Left ventricle myocardium inferior (tissue), 1 donor: ENCODE results near the gene S1PR4. TPM values are rescaled to one million over a fixed set of nuclear protein-coding genes. Genes with fewer than 3 reads are reported as not detected.
"Not testable (repeated sequence)": the region's sequence is repeated elsewhere in the genome, so short reads cannot be mapped to it uniquely, and the experiment has no call there.

Source experiments
- DNase-seq: peaks from one replicate; pipeline ENCODE4 v3.0.0-alpha.2; 2020
- H3K27ac ChIP-seq: fragments of 200-600 bp; replicated peaks from 2 replicates; pipeline ENCODE4 v1.8.0; 2021
- H3K27me3 ChIP-seq: fragments of 200-600 bp; 2 replicates; pipeline ENCODE4 v1.8.0; 2021; ENCODE audit warnings: low read depth
- H3K36me3 ChIP-seq: fragments of 200-600 bp; 2 replicates; pipeline ENCODE4 v1.8.0; 2021
- H3K4me1 ChIP-seq: fragments of 200-600 bp; 2 replicates; pipeline ENCODE4 v1.8.0; 2021
- H3K4me3 ChIP-seq: fragments of 200-600 bp; 2 replicates; pipeline ENCODE4 v1.8.0; 2021; ENCODE audit warnings: mild to moderate bottlenecking, moderate library complexity
- H3K9me3 ChIP-seq: fragments of 200-600 bp; replicated peaks from 2 replicates; pipeline ENCODE4 v1.8.0; 2021
- intact Hi-C: fragments of 100-400 bp; cut with micrococcal nuclease; formaldehyde crosslinking; loops from one replicate; pipeline ENCODE4 v1.11.0; 2022
- total RNA-seq: library from RNA; stranded (reverse); fragmentation: NEBNext Ultra II Directional; extraction: Animal tissue kit (Norgen Biotek cat#: 25700); gene quantifications from one replicate; pipeline ENCODE4 v1.2.1, GENCODE V29; 2021
- TF ChIP-seq, protein P1 (sequence below): fragments of 200-600 bp; IDR thresholded peaks from 2 replicates; pipeline ENCODE4 v1.8.0; 2021; ENCODE audit warnings: antibody characterized with exemption, mild to moderate bottlenecking, borderline replicate concordance
- donor health status: DM: no; HTN: yes; CAD: no; lungs with severe emphysema.

Gene S1PR4
- total RNA-seq, 1 donor from 2014 or later, result 0.60 TPM

DNA sequence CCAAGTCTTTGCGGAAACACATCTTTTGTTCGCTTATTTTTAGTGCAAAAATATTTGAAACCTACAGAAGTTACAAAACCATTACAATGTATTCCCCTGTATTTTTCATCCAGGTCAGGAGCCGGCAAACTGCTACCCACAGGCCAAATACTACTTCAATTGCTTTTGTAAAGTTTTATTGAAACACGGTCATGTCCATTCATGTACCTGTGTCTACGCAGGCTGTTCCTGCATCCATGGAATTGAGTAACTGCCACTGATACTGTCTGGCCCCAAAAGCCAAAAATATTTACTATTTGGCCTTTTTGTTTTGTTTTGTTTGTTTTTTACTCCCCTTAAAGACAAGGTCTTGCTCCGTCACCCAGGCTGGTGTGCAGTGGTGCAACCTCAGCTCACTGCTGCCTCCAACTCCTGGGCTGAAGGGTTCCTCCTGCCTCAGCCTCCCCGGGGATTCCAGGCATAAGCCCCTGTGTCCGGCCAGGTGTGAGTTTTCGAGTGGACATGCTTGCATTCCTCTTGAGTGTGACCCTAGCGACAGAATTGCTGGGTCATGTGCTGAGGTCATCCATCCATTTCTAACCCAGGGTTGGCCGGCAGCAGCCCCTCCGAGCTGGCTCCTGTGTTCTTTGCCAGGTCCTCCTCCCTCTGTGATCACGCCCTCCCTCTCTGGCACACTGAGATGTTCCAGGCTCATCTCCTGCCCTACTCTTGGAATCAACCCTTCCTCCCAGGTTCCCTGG lies 10.9 kb upstream of the S1PR4 start:
- Histone ChIP-seq H3K27me3 (peaks cover 5% of the 10 kb centered on the region), H3K27ac (no peak overlapping the region), H3K9me3 (no peaks in the 10 kb centered on the region), H3K4me3 (no peak overlapping the region), H3K36me3 (no peaks in the 10 kb centered on the region), H3K4me1 (peaks cover 5% of the 10 kb centered on the region)
- intact Hi-C loops, result loop anchor here (10.0 kb wide), 1 partner anchor 213 kb away; no protein-coding TSS in a partner anchor
- no peak for DNase-seq
- TF ChIP-seq, protein P1, sequence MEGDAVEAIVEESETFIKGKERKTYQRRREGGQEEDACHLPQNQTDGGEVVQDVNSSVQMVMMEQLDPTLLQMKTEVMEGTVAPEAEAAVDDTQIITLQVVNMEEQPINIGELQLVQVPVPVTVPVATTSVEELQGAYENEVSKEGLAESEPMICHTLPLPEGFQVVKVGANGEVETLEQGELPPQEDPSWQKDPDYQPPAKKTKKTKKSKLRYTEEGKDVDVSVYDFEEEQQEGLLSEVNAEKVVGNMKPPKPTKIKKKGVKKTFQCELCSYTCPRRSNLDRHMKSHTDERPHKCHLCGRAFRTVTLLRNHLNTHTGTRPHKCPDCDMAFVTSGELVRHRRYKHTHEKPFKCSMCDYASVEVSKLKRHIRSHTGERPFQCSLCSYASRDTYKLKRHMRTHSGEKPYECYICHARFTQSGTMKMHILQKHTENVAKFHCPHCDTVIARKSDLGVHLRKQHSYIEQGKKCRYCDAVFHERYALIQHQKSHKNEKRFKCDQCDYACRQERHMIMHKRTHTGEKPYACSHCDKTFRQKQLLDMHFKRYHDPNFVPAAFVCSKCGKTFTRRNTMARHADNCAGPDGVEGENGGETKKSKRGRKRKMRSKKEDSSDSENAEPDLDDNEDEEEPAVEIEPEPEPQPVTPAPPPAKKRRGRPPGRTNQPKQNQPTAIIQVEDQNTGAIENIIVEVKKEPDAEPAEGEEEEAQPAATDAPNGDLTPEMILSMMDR, result no peak

DNA sequence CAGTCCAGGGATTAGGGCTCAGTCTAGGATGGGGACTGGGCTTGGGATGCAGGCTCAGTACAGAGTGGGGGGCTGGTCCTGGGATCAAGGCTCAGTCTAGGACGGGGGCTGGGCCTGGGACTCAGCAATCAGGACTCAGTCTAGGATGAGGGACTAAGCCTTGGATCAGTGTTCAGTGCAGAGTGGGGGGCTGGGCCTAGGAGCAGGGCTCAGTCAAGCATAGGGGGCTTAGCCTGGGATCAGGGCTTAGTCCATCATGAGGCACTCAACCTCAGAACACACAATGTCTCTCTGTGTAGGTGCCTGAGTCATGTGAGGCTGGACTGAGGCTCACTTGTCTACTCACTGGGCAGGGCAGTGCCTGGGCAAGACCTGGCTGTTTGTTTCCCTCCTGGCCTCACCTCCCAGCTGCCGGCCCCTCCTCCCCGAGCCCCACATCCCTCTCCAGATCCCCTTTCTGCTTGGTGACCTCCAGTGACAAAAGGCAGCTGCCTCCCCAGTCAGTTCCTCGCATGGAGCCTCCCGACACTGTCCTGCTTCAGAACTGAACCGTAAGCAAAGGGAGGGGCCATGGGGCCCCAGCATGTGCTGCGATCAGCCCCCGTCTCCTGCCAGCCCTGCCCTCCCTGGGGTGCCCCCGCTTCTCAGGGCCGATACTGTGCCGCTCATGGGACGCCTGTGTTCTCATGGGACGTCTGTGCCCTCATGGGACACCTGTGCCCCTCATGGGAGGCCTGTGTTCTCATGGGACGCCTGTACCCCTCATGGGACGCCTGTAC lies 6.5 kb upstream of the S1PR4 start:
- no peak overlapping the region for H3K27ac ChIP-seq
- no peak overlapping the region for H3K4me3 ChIP-seq
- intact Hi-C loops, result no loop called here
- DNase-seq, result no peak
- TF ChIP-seq, protein P1, result no peak
- peaks cover 5% of the 10 kb centered on the region for H3K27me3 ChIP-seq
- no peaks in the 10 kb centered on the region for H3K36me3 ChIP-seq
- H3K4me1 ChIP-seq, result peaks cover 8% of the 10 kb centered on the region
- no peaks in the 10 kb centered on the region for H3K9me3 ChIP-seq

DNA sequence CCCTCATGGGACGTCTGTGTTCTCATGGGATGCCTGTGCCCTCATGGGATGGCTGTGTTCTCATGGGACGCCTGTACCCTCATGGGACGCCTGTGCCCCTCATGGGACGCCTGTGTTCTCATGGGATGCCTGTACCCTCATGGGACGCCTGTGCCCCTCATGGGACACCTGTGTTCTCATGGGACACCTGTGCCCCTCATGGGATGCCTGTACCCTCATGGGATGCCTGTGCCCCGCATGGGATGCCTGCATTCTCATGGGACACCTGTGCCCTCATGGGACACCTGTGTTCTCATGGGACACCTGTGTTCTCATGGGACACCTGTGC lies 5.9 kb upstream of the S1PR4 start:
- H3K4me3 ChIP-seq, H3K27me3 ChIP-seq, H3K36me3 ChIP-seq, H3K27ac ChIP-seq, intact Hi-C loops, H3K4me1 ChIP-seq, H3K9me3 ChIP-seq, DNase-seq: not testable (repeated sequence)

DNA sequence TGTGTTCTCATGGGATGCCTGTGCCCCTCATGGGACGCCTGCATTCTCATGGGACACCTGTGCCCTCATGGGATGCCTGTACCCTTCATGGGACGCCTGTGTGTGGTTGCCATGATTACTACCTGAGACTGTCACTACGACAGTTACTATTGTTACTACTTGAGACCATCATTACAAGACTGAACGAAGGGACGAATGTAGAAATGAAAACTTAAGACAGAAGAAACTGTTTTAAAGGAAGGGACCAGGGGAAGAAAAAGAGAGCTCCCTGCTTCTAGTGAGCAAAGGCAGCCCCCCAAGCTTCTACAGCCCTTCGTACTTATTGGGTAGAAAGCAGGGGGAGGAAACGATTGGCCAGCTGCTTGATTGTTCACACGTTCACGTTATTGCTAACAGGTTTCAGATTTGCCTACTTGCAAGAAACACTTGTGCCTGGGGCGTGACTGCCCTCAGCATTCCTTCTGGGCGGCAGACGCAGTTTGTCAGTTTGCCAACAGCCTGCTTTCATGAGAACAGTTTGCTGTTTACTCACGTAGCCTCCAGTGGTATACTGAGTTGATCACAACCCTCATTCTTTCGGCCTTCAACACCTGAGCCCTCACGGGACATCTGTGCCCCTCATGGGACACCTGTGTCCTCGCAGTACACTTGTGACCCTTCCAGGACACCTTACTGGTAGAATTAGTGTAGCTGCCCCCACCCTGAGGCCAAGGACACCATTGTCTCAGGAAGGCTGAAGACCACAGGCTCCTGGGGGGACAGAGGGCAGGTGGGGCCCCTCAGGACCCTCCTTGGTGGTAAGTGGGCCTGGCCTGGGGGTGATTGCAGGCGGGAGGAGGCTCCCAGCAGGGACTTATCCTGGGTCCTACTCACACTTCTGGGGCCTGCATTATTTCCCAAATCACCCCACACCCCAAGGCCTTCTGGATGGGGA lies 2.5 kb upstream of the S1PR4 start:
- intact Hi-C loops, result no loop called here
- DNase-seq, result no peak
- H3K36me3 ChIP-seq, result no peaks in the 10 kb centered on the region
- peaks cover 5% of the 10 kb centered on the region for H3K27me3 ChIP-seq
- no peak overlapping the region for H3K4me3 ChIP-seq
- TF ChIP-seq, protein P1, result no peak
- H3K9me3 ChIP-seq, result no peaks in the 10 kb centered on the region
- peaks cover 15% of the 10 kb centered on the region for H3K4me1 ChIP-seq
- peak overlapping the region; percentile 11 for H3K27ac ChIP-seq

DNA sequence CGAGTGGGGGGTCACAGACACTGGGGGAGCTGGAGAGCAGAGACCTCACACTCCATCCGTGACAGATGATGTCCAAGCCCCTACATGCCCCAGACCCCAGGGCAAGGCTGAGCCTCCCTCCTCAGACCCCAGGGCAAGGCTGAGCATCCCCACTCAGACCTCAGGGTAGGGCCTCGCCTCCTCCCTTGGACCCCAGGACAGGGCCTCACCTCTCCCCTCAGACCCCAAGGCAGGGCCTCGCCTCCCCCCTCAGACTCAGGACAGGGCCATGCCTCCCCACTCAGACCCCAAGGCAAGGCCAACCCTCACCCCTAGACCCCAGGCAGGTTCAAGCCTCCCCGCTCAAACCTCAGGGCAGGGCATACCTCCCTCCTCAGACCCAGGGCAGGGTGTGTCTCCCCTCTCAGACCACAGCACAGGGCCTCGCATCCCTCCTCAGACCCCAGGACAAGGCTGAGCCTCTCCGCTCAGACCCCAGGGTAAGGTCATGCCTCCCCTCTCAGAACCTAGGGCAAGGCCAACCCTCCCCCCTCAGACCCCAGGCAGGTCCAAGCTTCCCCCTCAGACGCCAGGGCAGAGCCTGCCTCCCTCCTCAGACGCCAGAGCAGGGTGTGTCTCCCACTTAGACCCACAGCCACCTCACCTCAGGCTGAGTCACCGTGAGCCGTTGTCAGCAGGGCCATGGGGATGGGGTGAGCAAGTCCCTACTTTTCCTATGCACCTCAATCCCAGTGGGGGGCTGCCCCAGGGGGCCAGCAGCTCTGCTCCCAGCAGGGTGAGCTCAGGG lies 1.7 kb upstream of the S1PR4 start:
- intact Hi-C loops, result no loop called here
- TF ChIP-seq, protein P1, result no peak
- Histone ChIP-seq H3K36me3 (no peaks in the 10 kb centered on the region), H3K27me3 (no peaks in the 10 kb centered on the region), H3K27ac (no peak overlapping the region), H3K4me1 (peaks cover 15% of the 10 kb centered on the region), H3K4me3 (no peak overlapping the region), H3K9me3 (no peaks in the 10 kb centered on the region)
- DNase-seq, result no peak
